Gastrocnemius medialis (tissue), 4 donors: ENCODE measurements around the gene COL3A1. TPM values are rescaled to one million over a fixed set of nuclear protein-coding genes. Genes with fewer than 3 reads are reported as not detected.

Experiments
- ATAC-seq, 2 donors: fragments of 150-250 bp; one replicate each; pipeline ENCODE4 v1.9.1; 2016
- DNase-seq, 2 donors: peaks; one replicate each; pipeline ENCODE4 v3.0.0-alpha.2; 2019
- H3K27ac ChIP-seq, 4 donors: fragments of 200-600 bp; sonication (generic); 1 replicate in 1 of 4; 2 replicates in 3 of 4; pipeline ENCODE4 v1.5.1; 2016 to 2018; ENCODE audit warnings: mild to moderate bottlenecking in 2 of 4, moderate library complexity in 1 of 4
- H3K27me3 ChIP-seq, 3 donors: fragments of 200-600 bp; sonication (generic) in 2 of 3; 1 replicate in 1 of 3; 2 replicates in 2 of 3; pipeline versions ENCODE4 v1.5.1 to v1.6.0; 2016 to 2019; ENCODE audit warnings: mild to moderate bottlenecking in 1 of 3, moderate library complexity in 1 of 3
- H3K36me3 ChIP-seq, 2 donors: fragments of 200-600 bp; sonication (generic) in 1 of 2; one replicate each; pipeline ENCODE4 v1.5.1; 2017 to 2018
- H3K4me1 ChIP-seq, 2 donors: fragments of 200-600 bp; sonication (generic) in 1 of 2; one replicate each; pipeline ENCODE4 v1.5.1; 2016 to 2017; ENCODE audit warnings: mild to moderate bottlenecking in 2 of 2
- H3K4me3 ChIP-seq, 4 donors: fragments of 200-600 bp; sonication (generic) in 3 of 4; 1 replicate in 1 of 4; 2 replicates in 3 of 4; pipeline ENCODE4 v1.5.1; 2016 to 2019; ENCODE audit warnings: mild to moderate bottlenecking in 2 of 4
- H3K9me3 ChIP-seq, 3 donors: fragments of 200-600 bp; sonication (generic) in 2 of 3; 1 replicate in 1 of 3; 2 replicates in 2 of 3; pipeline ENCODE4 v1.5.1; 2016 to 2019
- CTCF ChIP-seq, 5 experiments: fragments of 450-650 bp in 3 of 5; fragments of 200-600 bp in 2 of 5; sonication (generic) in 2 of 5; IDR thresholded peaks in 4 of 5; conservative IDR thresholded peaks in 1 of 5; 1 replicate in 4 of 5; 2 replicates in 1 of 5; pipeline ENCODE4 v1.5.1; 2016 to 2019; ENCODE audit warnings: antibody characterized with exemption in 5 of 5, mild to moderate bottlenecking in 3 of 5, moderate library complexity in 3 of 5
- POLR2A ChIP-seq, 2 donors: fragments of 450-650 bp; IDR thresholded peaks; one replicate each; pipeline ENCODE4 v1.6.1; 2017; ENCODE audit warnings: antibody characterized with exemption in 2 of 2, mild to moderate bottlenecking in 2 of 2, moderate library complexity in 2 of 2
- in situ Hi-C, 4 donors: fragments of 200-750 bp; cut with MboI; loops; one replicate each; pipeline versions ENCODE4 v1.15.0 to v1.8.0; 2017; ENCODE audit warnings: low sequenced_read_pairs in 4 of 4
- intact Hi-C: fragments of 100-400 bp; cut with DNase I; formaldehyde crosslinking; loops from one replicate; pipeline ENCODE4 v1.15.1; 2023; ENCODE audit warnings: low total_unique reads
- total RNA-seq, 4 donors: library from RNA; depleted of rRNA; stranded (reverse); fragments of >200 nt; gene quantifications; one replicate each; pipeline versions ENCODE4 v1.1.0 to v1.2.3, GENCODE V29; 2016

Gene COL3A1
- total RNA-seq, 4 donors from 2014 or later = 6.5 to 42.7 (median 15.0) TPM

DNA sequence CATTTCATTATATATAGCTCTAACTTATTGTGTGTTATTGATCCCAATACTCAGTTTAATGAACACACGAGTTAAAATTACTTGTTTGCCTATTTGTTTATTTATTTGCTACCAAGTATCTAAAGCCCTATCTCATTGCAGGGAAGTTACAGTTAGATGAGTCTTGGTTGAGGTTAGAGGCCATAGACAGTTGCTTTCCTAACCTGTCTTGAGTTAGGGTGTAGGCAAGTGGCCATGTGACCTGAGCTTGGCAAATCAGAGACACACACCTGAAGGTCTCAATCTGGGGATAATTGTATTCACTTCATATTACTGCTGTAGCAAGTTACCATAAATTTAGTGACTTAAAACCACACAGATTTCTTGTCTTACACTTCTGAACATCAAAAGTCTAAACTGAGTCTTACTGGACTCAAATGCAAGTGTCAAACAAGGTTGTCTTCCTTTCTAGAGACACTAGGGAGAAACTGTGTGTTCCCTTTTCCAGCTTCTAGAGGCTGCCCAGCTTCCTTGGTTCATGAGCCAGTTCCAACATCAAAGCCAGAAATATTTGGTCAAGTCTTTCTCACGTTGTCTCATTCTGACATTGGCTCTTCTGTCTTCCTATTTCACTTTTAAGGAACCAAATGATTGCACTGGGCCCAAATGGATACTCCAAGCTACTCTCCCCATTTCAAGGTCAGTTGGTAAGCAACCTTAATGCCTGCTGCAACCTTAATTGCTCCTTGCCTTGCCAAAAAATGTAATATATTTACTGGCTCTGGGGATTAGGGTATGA is 39.7 kb downstream of the COL3A1 start:
- intact Hi-C loops = no loop called here
- Histone ChIP-seq H3K4me1 (no peaks in the 10 kb centered on the region), H3K27me3 (no peaks in the 10 kb centered on the region), H3K4me3 (no peak overlapping the region), H3K27ac (peak overlapping the region in 1 of 4 donors; percentile 10), H3K9me3 (no peaks in the 10 kb centered on the region), H3K36me3 (no peaks in the 10 kb centered on the region)
- in situ Hi-C loops = no loop called here
- DNase-seq (no peak), ATAC-seq (no peak)
- TF ChIP-seq POLR2A (IDR thresholded peaks at IDR 0.05) (no peak), CTCF (IDR thresholded peaks at IDR 0.05 in 4 of 5, conservative IDR thresholded peaks at IDR 0.05 in 1 of 5) (no peak)

DNA sequence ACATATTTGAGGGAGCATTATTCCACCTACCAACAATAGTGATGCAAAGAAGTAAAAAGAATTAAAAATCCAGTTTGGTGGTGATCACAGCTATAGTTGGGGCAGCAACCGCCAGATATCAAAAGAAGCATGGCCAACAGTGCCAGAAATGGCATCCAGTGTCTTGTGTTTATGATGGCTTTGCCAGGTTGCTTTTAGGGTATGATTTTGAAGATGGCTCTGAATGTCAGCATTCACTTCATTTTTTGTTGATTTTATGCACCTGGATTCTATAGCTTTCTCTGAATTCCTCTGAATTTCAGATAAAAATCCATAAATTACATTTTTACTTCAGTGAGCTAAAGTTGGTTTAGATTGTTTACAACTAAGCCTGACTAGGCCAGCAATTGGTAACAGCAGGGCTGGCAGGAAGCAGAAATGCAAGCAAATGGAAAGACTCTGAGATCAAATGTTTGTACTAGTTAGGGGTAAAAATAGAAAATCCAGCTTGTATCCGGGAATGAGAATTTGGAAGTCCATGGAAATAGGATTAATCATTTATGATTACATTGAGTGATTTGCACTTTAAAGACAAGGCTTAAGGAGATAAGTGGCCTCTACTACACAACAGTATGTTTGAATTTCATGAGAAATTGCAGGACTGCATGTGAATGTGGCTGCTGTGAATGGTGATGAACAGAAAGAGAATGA is 40.4 kb downstream of the COL3A1 start:
- Histone ChIP-seq H3K27ac (peak overlapping the region in 1 of 4 donors; percentile 10), H3K4me3 (no peak overlapping the region), H3K36me3 (no peaks in the 10 kb centered on the region), H3K4me1 (no peaks in the 10 kb centered on the region), H3K9me3 (no peaks in the 10 kb centered on the region), H3K27me3 (no peaks in the 10 kb centered on the region)
- no peak for DNase-seq
- no peak for ATAC-seq
- intact Hi-C loops = no loop called here
- no peak for TF ChIP-seq POLR2A (IDR thresholded peaks at IDR 0.05)
- no peak for TF ChIP-seq CTCF (IDR thresholded peaks at IDR 0.05 in 4 of 5, conservative IDR thresholded peaks at IDR 0.05 in 1 of 5)
- in situ Hi-C loops = no loop called here

DNA sequence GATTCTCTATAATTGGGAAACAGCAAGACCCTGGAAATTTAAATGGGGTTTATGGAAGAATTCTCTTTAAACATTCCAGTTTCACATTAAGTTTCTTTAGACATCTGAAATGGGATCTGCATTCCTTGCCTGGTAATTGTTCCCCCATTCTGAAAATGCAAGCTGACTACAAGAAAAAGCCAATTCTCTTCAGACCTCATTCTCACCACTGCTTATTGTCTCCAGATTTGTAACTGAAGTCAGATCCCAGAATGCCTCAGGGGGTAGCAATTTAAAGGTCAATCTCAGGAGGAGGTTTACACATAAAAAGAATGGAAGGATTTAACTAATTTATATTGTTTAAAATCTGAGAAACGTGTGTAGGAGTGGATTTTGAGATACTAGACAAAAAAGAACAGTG is 41.2 kb downstream of the COL3A1 start:
- TF ChIP-seq POLR2A (IDR thresholded peaks at IDR 0.05) = no peak
- H3K27ac ChIP-seq = no peak overlapping the region

GRCh38 chr2:189016311-189016861 is 42.2 kb downstream of the COL3A1 start:
- Histone ChIP-seq H3K4me1 (no peaks in the 10 kb centered on the region), H3K27ac (no peak overlapping the region), H3K4me3 (no peak overlapping the region), H3K9me3 (no peaks in the 10 kb centered on the region), H3K27me3 (no peaks in the 10 kb centered on the region), H3K36me3 (no peaks in the 10 kb centered on the region)
- in situ Hi-C loops = no loop called here
- ATAC-seq = no peak
- TF ChIP-seq POLR2A (IDR thresholded peaks at IDR 0.05) = no peak
- TF ChIP-seq CTCF (IDR thresholded peaks at IDR 0.05 in 4 of 5, conservative IDR thresholded peaks at IDR 0.05 in 1 of 5) = no peak
- DNase-seq = no peak
- intact Hi-C loops = no loop called here

More for the DNA sequence above, 41.2 kb downstream of the COL3A1 start:
- H3K4me3 ChIP-seq = no peak overlapping the region
- H3K36me3 ChIP-seq = no peaks in the 10 kb centered on the region
- in situ Hi-C loops (no loop called here), intact Hi-C loops (no loop called here)
- ATAC-seq (no peak), DNase-seq (no peak)
- no peaks in the 10 kb centered on the region for H3K9me3 ChIP-seq
- no peaks in the 10 kb centered on the region for H3K27me3 ChIP-seq
- no peaks in the 10 kb centered on the region for H3K4me1 ChIP-seq

DNA sequence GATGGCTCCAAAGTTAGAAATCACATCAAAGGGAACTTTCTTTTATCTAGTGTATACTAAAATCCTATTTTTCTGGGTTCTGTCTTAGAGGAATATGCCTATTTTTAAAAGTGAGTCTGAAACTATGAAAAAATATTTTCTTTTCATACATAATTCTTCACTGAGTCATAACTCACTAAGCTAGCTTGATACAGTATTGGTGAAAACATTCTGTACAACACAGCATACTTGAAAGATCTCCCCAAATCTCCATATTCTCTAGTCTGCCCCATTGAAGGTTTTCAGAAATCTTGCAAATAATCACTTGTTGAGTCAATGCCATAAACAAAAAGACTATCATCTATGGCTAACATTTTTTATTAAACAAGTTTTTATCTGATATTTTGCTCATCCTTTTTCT is 44.5 kb downstream of the COL3A1 start:
- Histone ChIP-seq H3K4me3 (no peak overlapping the region), H3K27me3 (no peaks in the 10 kb centered on the region), H3K36me3 (no peaks in the 10 kb centered on the region), H3K4me1 (no peaks in the 10 kb centered on the region), H3K27ac (no peak overlapping the region), H3K9me3 (no peaks in the 10 kb centered on the region)
- in situ Hi-C loops (no loop called here), intact Hi-C loops (no loop called here)
- DNase-seq (no peak), ATAC-seq (no peak)
- TF ChIP-seq POLR2A (IDR thresholded peaks at IDR 0.05) (no peak), CTCF (IDR thresholded peaks at IDR 0.05 in 4 of 5, conservative IDR thresholded peaks at IDR 0.05 in 1 of 5) (no peak)
